GM21367 (cell line): Measurements from ENCODE around the gene SEMA6C.
"Not testable (repeated sequence)": the region's sequence is repeated elsewhere in the genome, so short reads cannot be mapped to it uniquely, and the experiment has no call there.

Experiments used
- ATAC-seq: cut with Tn5 transposase; IDR thresholded peaks from one replicate; pipeline ENCODE4 v1.9.1; 2021; ENCODE audit not compliant: unreplicated experiment

SEMA6C gene

DNA sequence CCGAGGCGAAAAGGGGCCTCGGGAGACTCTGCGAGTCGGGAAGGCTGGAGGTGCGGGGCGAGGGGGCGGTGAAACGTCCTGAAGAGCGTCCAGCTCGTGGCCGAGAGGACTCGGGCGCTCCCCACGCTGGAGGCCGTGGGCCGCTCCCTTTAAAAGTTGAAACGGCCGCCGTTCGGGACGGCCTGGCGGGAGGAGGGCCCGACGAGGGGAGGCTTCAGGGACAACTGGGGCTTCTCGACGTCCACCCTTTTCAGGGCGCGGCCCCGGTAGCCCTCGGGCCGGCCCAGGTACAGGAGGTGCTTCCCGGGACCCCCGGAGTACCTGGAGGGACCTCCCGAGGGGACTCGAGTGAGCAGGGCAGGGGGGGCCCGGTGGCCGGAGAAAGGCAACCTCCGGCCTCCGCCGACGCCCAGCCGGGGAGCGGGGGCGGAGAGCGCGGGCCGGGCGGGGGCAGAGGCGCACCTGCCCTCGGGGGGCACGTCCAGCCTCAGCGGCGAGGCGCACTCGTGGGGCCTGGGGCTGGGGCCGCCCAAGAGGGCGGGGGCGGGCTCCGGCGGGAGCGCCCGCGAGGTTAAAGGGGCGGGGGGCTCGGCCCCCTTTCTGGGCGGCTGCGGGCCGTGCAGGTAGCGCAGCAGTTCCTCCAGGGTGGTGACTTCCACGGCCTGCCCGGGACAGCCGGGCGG, 14.0 kb downstream of the SEMA6C start:
- no peak for ATAC-seq

DNA sequence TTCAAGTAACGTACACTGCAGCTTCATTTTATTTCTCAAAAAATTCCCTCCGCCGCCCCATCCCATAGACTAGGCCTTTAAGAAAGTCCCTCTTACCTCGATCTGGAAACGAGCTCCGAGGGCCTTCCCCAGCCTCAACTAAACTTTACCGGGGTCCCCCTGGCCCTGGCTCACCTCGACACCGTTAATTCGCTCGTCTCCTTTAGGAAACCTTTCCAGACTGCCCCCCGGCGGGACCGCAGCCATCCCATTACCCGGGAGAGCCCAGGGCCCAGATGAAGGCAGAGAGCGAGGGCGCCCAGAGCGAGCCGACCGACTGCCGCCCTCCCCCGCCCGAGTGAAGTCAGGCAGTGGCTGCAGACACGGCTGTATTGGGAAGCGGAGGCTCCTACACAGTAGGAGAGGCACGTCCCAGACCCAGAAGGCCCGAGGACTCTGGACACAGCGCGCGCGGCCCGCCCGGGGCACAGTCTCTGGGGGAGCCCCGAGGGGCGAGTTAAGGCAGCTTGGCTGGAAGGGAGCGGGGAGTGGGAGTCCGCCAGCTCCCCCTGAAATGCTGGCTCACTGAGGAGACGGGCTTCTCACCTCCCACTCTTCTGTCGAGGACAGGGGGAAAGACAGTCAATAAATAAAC, 14.6 kb downstream of the SEMA6C start:
- no peak for ATAC-seq

DNA sequence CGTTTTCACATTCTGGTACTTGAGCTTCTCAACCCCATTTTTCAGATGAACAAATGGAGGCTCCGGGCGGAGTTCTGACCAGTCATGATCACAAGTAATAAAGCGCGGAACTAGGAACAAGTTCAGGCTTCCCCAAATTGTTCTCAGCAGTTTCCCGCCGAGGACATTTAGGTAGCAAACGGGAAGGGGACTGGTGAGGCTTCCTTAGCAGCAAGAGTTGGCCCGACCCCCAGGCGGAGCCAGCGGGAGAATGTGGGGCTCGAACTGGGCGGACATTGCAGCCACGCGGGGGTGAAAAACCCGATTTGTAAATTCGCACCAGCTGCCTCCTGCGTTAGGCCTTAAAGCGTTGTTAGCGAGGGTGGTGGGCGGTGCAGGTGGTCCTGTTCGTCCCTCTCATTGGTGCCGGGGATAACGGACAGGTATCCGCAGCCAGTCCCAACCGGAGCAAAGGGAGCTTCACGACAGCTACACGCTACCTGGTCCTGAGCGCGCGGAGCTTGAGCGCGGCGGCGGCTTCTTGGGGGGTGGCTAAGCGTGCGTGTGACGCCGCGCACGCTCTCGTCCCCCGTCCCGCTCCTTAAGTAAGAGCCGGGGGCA, 15.3 kb downstream of the SEMA6C start:
- no peak for ATAC-seq

DNA sequence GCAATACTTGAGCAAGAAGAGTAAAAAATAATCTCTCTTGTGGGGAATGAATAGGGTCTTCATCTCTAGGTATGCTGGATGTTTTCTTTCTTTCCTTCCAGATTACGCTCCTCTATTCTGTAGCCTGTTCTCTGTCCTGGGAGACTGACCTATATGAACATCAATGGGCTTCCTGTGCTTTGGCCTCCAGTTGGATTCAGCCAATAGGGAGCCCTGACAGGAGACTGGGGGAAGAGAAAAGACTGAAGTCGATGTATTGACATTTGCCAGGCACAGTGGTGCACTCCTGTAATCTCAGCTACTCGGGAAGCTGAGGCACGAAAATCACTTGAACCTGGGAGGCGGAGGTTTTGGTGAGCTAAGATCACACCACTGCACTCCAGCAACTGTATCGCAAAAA, 17.6 kb downstream of the SEMA6C start:
- ATAC-seq = no peak

DNA sequence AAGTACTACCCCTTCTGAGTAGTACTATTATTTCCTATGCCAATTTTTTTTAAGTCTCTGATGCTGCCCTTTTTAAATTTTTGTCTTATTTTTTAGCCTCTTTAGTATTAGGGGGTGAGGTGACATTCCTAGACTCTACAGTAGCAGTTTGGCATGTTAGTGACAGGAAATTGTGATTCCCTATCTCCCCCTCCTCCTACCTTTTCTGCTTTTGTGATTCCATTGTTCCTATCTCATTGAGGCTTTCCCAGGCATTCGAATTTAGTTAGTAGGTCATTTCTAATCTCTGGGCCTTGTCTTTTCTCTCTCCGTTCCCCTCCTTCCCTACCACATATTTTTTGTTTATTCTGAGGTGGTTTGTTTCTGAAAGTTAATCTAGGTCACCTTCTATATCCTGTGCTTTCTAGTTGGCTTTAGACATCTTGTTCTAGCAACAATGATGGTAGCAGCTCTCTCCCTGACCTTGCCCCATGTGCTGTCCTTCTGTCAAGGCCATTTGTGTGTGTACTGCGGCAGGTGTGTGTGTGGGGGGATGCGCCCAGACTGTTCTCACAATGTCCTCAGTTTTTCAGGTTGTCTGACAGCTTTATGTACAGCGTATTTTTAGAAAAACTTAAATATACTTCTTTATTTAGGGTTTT, 21.5 kb downstream of the SEMA6C start:
- ATAC-seq = no peak

DNA sequence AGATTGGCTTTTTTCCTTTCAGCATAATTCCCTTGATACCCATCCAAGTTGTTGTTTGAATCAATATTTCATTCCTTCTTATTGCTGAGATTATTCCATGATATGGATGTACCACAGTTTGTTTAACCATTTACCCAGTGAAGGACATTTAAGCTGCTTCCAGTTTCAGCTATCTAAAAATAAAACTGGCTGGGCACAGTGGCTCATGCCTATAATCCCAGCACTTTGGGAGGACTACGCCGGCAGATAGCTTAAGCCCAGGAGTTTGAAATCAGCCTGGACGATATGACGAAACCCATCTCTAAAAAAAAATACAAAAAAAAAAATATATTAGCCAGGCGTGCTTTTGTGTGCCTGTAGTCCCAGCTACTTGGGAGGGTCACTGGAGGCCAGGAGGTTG, 32.6 kb downstream of the SEMA6C start:
- ATAC-seq = no peak

DNA sequence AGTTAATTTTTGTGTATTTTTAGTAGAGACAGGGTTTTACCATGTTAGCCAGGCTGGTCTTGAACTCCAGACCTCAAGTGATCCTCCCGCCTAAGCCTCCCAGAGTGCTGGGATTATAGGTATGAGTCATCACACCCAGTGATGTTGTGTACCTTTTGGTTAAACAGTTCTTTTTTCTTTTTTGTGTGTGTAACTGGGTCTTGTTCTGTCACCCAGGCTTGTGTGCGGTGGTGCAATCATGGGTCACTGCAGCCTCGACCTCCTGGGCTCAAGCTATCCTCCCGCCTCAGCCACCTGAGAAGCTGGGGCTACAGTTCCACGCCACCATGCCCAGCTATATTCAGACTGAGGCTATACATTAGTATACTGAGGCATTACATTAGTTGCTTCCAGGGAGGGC, 38.1 kb downstream of the SEMA6C start:
- ATAC-seq = no peak

DNA sequence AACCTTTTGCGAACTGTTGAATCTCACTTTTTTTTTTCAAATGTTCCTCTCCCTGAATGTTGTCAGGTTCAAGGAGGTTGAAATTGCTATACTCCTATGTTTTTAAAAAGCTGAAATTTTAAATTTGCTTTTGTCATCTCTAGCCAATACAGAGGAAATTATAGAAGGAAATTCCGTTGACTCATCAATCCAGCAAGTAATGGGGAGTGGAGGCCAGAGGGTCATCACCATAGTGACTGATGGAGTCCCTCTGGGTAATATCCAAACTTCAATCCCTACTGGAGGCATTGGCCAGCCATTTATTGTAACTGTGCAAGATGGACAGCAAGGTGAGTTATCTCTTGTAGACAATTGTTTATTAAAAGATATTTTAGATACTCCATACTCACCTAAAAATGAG, 39.5 kb downstream of the SEMA6C start:
- ATAC-seq = no peak

DNA sequence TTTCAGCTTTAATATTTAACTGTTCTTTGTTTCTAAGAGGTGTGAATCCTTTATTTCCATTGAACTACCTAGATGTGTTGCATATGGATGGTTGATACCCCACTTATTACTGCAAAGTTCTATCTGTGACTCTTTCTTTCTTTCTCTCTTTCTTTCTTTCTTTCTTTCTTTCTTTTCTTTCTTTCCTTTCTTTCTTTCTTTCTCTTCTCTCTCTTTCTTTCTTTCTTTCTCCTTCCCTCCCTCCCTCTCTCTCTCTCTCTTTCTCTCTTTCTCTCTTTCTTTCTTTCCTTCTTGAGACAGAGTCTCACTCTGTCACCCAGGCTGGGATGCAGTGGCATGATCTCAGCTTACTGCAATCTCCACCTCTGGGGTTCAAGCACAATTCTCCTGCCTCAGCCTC, 41.8 kb downstream of the SEMA6C start:
- no peak for ATAC-seq

DNA sequence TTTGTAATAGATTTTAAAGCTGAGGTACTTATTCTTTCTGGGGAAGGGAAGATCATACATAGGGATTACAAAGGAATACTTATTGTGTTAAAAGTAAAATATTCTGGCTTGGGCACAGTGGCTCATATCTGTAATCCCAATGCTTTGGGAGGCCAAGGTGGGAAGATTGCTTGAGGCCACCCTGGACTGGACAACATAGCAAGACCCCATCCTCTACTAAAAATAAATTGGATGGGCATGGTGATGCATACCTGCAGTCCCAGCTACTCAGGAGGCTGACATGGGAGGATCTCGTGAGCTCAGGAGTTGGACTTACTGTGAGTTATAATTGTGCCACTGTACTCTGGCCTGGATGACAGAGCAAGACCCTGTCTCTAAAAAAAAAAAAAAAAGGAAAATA, 48.3 kb downstream of the SEMA6C start:
- ATAC-seq = no peak

DNA sequence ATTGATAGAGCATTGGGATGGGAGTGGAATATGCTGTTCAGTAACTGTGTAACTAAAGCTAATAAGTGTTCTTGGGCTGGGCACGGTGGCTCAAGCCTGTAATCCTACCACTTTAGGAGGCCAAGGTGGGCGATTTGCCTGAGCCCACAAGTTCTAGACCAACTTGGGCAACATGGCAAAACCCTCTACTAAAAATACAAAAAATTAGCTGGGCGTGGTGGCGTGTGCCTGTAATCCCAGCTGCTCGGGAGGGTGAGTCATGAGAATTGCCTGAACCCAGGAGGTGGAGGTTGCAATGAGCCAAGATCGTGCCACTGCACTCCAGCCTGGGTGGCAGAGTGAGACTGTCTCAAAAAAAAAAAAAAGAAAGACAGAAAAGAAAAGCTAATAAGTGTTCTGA, 49.0 kb downstream of the SEMA6C start:
- ATAC-seq = not testable (repeated sequence)

DNA sequence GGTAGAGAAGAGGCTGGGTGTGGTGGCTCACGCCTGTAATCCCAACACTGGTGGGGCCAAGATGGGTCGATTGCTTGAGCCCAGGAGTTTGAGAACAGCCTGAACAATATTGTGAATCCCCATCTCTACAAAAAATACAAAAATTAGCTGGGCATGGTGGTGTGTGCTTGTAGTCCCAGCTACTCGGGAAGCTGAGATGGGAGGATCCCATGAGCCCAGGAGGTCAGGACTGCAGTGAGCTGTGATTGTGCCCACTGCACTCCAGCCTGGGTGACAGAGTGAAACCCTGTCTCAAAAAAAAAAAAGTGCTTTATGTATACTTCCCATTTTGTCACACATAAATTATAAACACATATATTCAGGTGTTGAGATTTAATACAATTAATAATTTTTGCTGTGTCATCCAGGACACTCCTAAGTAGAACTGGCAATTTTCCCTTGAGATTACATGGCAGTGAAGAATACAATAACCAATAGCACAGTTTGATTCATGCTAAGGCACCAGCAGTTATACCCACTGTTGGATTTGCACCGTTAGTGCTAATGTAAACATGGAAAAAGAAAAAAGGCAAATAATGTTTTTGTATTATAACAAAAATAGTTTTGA, 60.4 kb downstream of the SEMA6C start:
- ATAC-seq = no peak
